Smooth muscle cell of the coronary artery (primary cell): ENCODE results near the gene POLE4. TPM values are rescaled to one million over a fixed set of nuclear protein-coding genes. Genes with fewer than 3 reads are reported as not detected.

Source experiments
- total RNA-seq: library from RNA; depleted of rRNA; stranded (reverse); fragments of >200 nt; gene quantifications from 2 replicates; pipeline ENCODE4 v1.2.3, GENCODE V29; 2014; ENCODE audit warnings: low replicate concordance

The POLE4 gene, protein sequence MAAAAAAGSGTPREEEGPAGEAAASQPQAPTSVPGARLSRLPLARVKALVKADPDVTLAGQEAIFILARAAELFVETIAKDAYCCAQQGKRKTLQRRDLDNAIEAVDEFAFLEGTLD
- 28.2 and 35.9 TPM in 2 replicates for total RNA-seq

DNA sequence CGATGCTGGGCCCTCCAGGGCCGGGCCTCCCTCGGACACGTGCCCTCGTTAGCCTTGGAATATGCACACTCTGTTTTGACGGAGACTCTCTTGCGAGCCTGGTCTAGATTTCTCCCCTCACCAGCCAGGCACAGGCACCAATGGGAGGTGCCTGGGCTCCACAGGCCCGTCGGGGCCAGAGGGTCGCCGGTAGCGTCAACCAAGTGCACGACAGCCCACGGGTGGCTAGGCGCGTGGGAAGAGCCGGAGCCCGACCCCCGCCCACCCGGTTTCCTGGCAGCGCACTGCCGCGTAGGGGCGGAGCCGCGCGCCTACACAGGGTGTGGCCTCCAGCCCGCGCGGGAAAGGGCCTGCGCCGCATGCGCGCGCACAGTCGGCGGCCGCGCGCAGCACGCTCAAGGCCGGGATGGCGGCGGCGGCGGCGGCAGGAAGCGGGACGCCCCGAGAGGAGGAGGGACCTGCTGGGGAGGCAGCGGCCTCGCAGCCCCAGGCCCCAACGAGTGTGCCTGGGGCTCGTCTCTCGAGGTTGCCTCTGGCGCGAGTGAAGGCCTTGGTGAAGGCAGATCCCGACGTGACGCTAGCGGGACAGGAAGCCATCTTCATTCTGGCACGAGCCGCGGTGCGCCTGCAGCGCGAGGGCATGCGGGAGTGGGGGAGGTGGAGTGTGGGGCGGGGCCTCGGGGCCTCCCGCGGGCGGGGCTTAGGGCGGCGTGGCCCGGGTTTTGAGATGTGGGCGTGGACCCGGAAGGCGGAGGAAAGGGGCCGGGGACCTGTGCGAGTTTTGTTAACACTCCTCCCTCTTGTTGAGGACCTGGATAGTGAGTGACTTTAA lies at the start of gene POLE4:
Gene POLE4 (plus strand): TSS at position 370 of the 832 bp plus-strand sequence. CDS start 37 bp downstream, at position 407.

Other genes starting within 250 kb of the POLE4 start
- gene HK2, start 124.5 kb upstream of the POLE4 start, total RNA-seq: 30.7 and 110 TPM in 2 replicates
- gene TACR1, start 240.9 kb downstream of the POLE4 start, total RNA-seq: 0.08 TPM in 1 of 2 replicates, not detected in the other